NCI-H446 treated with DMSO at 0.1 percent for 48 hours (cell line): ENCODE results near the gene SLC4A3.
"Not testable (repeated sequence)": the region's sequence is repeated elsewhere in the genome, so short reads cannot be mapped to it uniquely, and the experiment has no call there.

Source experiments
- DNase-seq: peaks from one replicate; lab custom pipeline; 2025; lab: John Stamatoyannopoulos, UW

Gene SLC4A3

GRCh38 chr2:219645631-219646527 lies 18.4 kb downstream of the SLC4A3 start:
- DNase-seq, result no peak

- DNase-seq, result no peak
Measured at GRCh38 chr2:219648176-219648575, 20.7 kb downstream of the SLC4A3 start.

- no peak for DNase-seq
Measured at GRCh38 chr2:219648963-219649362, 21.5 kb downstream of the SLC4A3 start.

DNA sequence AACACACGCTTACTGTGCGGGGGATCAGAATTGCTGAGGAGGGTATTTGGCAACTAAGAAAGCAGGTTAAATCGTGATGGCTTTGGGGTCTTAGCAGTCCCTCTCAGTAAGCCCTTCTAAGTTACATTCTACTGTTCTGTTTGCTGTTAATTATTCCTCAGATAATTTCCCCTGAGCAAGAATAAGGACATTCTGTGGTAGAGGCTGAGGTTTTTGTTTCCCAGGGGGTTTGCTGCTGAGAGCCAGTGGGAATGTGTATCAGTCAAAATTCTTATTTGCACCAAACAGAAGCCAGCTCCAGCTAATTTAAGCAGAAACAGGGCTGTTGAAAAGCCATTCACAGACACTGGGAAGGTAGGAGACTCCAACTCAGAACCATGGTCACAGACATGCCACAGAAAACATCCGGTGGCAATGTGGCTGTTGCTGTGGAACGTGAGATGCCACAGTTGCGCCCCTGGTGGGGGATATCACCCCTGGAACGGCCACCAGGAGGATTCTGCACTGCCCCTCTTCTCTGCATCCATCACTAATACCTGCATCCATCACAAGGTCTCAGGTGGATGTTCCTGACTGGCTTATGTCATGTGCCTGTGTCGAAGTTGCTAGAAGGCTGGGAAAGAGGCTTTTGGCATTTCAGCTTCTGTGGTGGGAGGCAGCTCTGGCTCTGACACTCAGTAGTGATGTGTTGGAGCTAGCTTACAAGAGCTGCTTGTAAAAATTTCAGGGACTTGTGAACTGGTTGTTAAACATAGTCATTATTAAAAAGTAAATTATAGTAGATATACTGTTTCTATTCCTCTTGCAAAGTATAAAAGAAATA lies 23.2 kb downstream of the SLC4A3 start:
- DNase-seq, result no peak

DNA sequence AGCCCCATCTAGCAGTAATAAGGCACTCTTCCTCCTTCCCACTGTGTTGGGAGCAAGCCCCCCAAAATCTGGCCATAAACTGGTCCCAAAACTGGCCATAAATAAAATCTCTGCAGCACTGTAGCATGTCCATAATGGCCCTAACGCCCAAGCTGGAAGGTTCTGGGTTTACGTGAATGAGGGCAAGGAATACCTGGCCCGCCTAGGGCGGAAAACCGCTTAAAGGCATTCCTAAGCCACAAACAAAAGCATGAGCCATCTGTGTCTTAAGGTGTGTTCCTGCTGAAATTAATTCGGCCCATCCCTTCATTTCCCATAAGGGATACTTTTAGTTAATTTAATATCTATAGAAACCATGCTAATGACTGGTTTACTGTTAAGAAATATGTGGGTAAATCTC lies 24.2 kb downstream of the SLC4A3 start:
- DNase-seq, result not testable (repeated sequence)

- no peak for DNase-seq
Measured at GRCh38 chr2:219656526-219656925, 29.1 kb downstream of the SLC4A3 start.

DNA sequence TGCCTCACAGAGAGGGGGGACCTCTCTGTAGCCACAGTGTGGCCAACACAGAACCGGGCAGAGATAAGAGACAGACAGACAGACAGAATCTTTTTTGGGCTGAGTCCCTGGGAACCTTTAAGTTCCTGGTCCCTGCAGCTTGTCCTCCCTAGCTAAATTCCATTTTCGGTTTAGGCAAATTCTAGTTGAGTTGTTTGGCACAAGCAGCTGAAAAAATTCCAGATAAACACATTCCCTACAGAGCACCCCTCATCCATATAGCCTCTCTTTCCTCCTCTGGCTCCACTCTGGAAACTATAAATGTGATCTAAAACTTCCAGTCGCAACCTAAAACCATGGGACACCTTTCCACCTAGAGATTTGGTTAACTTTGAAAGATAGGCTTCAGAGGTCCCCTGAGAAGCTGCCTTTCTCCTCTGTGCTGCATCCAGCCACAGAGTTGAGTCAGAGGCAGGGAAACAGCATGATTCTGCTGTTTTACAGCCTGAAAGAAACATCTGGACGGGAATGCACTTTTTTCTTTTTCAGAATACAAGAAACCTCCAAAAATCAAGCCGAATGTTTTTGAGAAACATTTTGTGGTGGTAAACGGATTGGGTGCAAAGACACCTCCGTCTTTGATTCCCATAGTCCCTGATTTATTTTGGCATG lies 30.9 kb downstream of the SLC4A3 start:
- DNase-seq, result no peak

DNA sequence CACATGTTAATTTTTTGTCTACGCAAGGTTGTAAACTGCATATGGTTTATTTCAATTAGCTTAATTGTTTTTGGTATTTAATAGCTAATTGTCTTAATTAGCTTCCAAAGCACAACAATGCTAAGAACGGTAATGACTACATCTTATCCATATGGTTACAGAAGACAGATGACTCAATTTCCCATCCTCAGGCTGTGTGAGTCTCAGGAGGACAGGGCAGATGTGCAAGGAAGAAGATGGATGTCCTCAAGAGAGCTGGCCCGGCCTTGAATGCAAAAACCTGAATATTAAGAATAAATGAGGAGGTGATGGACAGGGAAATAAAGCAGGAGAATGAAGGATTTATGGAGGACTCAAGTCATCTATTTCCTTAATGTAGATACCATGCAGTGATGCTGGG lies 31.4 kb downstream of the SLC4A3 start:
- no peak for DNase-seq

- no peak for DNase-seq
Measured at GRCh38 chr2:219661197-219661954, 33.9 kb downstream of the SLC4A3 start.

DNA sequence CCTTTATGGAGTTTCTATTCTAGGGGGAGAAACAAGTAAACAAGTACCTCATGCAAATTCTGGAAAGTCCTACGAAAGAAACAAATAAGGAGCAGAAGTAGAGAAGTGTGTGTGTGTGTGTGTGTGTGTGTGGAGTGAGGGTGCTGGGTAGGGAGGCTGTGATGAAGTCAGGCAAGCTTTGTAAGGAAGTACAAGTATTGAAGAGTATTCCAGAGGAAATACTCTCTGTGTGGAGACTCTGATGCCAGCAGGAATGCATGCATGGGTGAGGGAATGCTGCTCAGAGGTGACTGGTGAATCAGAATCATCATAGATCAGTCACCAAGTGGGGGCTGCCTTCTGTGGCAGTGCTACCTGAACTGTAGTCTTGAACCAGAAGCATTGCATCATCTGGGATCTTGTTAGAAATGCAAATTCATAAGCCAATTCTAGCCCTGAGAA lies 34.5 kb downstream of the SLC4A3 start:
- DNase-seq, result no peak

GRCh38 chr2:219662566-219662965 lies 35.1 kb downstream of the SLC4A3 start:
- DNase-seq, result no peak

DNA sequence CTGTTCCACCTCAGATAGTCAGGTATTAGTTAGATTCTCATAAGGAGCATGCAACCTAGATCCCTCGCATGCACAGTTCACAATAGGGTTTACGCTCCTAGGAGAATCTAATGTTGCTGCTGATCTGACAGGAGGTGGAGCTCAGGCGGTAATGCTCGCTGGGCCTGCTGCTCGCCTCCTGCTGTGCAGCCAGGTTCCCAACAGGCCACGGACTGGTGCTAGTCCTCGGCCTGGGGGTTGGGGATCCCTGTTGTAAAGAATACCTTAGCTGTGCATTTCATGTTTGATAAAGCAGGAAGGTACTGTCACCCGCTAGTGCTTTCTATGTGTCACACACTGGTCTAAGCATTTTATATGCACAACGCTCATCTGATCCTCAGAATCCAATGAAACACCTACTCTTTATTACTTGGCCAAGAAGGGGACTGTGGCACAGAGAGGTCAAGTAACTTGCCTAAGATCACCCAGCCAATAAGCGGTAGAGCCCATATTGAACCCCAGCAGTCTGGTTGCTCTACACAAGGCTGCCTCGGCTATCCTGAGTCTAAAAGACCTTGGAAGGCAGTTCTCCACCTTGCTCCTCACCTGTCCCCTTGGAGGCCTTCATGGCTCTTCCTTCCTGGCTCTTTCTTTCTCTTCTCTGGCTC lies 35.8 kb downstream of the SLC4A3 start:
- no peak for DNase-seq

- DNase-seq, result no peak
Measured at GRCh38 chr2:219664041-219664440, 36.6 kb downstream of the SLC4A3 start.

DNA sequence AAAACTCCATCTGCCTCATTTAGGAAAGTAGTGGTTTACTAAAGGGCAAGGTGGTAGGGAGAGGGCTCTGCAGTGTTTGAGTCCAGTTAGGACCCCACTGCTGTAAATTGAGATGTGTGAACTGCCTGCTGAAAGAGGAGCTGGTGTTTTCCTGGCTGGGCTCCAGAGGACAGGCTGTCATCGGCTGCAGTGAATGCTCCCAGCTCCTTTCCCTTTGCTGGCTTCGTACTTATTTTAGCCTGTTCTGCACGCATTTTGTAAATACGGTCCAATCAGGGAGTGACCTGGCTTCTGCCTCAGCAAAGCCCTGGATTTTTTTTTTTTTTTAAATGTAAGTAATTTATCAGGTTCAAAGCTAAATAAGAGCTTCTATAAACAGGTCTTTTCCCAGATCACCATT lies 37.5 kb downstream of the SLC4A3 start:
- DNase-seq, result no peak

DNA sequence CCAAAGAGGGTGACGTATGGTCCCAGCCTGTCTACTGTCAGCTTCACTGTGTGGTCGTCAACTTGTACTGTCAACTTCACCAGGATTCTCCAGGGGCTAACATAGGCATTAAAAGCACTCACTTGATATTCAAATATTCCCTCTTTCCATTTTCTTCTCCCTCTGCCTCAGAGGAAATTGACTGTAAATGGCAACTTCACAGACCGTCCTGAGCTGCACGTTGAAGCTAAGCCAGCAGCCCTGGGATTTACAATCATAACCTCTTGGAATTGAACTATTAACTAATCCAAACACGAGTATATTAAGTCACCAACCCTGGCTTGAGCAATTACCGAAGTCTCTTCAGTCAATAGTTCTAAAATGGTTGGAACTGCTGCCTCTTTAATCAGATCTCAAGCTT lies 38.5 kb downstream of the SLC4A3 start:
- no peak for DNase-seq

GRCh38 chr2:219668316-219668715 lies 40.9 kb downstream of the SLC4A3 start:
- no peak for DNase-seq

GRCh38 chr2:219670386-219670785 lies 43.0 kb downstream of the SLC4A3 start:
- DNase-seq, result no peak

GRCh38 chr2:219671279-219671678 lies 43.8 kb downstream of the SLC4A3 start:
- no peak for DNase-seq

- DNase-seq, result no peak
Measured at GRCh38 chr2:219672406-219672805, 45.0 kb downstream of the SLC4A3 start.

DNA sequence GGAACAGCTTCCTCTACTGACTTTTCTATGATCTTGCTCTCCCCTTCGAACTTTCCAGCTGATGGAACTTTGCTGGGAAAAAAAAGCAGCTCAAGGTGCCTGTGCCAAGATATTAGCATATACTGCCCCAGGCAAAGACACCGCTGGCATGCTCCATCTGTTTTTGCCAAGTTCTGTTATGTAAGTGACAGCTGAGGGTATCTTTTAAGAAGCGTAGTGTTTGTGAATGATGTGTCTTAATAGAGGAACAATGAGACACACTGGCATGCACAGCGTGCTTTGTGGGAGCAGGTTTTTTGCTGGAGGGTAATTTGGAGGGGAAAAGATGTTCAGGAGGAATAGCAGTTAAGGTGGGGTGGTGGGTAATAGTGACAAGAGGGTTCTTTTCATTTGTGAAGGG lies 47.8 kb downstream of the SLC4A3 start:
- DNase-seq, result no peak

DNA sequence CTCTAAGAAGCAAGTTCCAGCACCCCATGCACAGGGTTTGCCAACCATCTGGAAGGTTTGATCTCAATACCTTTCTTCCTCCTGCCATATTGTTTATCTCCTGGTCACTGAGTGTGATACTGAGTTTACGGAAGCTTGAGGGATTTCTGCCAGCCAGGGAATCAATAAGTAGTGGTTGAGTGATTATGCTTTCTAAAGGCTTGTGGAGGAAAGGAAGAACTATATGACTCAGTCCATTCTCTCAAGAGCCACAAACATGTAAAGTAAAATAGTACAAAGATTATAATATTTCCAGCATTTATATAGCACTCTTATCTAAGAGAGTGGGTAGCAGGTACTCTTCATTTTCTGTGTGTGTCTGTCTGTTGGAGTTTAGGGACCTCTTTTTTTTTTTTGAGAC lies 49.2 kb downstream of the SLC4A3 start:
- no peak for DNase-seq
